ENCODE results near the gene IL18RAP.

The IL18RAP gene

DNA sequence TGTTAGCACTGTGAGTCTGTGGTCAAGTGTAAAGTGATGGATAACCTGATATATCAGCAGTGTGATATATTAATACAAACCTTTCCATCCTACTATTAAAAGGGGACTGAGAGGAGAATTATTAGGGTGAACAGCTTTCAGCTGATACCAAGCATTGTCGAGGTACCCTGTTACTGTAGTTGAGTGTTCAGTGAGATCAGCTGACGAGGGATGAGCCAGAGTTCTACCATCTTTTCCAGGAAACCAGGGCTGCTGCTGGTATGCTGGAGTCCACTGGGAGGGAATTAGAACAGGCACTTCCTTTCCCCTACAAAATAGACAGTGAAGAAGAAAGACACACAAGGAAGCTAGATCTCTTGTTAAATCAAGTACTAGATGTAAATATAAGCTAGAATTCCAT is 408 bp downstream of the IL18RAP start:
- DNase-seq (ENCODE audit: low read depth in 2 of 2): no peak

- DNase-seq (ENCODE audit: low read depth in 2 of 2): no peak
Observed at GRCh38 chr2:102424754-102425153, 1.8 kb downstream of the IL18RAP start.

DNA sequence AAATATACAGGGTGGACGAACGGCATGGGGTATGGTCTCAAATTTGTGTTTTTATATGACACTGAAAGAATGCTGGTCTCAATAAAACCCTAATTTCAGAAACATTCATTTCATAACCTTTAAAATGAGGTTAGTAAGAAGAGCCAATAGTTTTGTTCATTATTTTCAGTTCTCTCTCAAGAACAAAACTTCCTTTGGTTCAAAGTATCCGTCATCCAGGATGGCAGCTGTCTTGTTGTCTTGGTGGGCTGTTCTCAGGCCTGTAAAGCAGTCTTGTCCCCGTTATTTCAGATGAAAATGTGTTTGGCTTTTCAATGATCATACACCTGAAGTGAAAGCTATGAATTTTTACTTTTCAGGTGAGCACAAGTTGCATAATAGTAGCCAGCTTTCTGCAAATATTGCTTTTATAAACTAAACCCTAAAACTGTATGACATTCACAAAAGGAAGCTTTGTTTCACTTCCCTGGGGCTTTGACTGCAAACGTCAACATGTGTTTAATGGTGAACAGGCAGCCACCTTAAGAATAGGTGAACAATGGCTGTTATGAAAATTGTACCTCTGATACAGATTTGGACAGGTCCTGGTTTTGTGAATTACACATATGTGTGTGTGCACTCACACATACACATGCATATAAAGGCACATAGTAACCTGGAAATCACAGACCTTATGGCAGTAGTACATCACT is 2.6 kb downstream of the IL18RAP start:
- DNase-seq (ENCODE audit: low read depth in 2 of 2): no peak

- DNase-seq (ENCODE audit: low read depth in 2 of 2): no peak
Observed at GRCh38 chr2:102427249-102427648, 4.3 kb downstream of the IL18RAP start.

DNA sequence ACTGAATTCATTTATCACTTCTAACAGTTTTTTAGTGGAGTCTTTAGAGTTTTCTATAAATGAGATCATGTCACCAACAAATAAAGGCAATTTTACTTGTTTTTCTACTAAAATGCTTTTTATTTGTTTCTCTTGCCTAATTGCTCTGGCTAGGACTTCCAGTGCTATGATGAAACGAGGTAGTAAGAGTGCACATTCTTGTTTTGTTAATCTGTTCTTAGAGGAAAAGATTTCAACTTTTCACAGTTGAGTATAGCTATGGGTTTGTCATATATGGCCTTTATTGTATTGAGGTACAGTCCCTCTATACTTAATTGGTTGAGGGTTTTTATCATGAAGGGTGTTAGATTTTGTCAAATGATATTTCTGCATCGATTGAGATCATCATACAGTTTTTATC is 5.6 kb downstream of the IL18RAP start:
- DNase-seq (ENCODE audit: low read depth in 2 of 2): no peak

DNA sequence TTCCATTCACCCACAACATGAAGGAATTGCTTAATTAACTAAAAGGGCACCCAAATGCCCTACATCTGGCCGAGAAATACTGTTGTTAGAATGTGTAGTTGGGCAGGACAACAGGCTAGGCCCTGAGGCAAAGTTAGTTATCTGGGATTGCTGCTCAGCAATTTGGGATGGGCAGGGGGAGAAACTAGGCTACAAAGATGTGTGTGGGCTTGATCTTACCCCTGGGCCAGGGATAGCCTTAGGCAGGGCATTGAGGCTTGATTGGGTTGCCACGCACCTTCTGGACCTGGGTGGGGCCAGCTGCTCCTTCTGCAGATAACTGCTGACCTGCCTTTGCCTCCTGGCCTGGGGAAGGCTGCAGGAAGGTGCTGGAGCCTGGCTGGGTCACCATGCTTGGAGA is 9.4 kb downstream of the IL18RAP start:
- DNase-seq (ENCODE audit: low read depth in 2 of 2): no peak

- no peak for DNase-seq (ENCODE audit: low read depth in 2 of 2)
Observed at GRCh38 chr2:102433973-102434654, 11.2 kb downstream of the IL18RAP start.

DNA sequence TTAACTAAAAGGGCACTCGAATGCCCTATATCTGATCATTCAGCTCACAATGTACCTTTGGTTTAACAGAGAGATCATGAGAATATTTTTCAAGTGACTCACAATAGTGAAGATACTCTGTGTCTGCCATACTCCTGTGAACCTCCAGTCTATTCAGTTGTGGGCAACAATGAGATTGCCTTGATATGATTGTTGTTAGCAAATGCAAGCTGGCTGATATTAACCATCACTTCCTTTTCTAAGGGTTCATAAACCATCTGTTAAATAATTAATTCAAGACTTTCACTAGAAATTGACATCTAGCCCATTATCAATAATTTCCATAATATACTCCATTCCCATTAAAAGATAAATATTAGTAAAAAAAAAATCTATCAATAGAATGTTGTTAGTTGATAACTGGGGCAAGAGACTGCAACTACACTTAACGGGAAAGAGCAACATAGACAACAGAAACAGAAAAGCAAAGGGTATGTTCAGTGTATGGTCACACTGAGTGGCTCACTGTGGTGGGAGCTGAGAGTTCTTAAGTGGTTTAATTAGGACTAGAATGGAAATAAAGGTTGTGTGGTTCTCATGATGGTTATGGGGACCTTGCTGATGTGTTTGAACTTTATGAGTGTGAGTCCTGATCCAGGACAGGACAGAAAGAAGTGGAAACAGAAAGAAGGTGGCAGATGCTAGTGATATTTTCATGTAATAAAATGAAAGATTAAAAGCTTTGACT is 11.9 kb downstream of the IL18RAP start:
- DNase-seq (ENCODE audit: low read depth in 2 of 2): no peak

DNA sequence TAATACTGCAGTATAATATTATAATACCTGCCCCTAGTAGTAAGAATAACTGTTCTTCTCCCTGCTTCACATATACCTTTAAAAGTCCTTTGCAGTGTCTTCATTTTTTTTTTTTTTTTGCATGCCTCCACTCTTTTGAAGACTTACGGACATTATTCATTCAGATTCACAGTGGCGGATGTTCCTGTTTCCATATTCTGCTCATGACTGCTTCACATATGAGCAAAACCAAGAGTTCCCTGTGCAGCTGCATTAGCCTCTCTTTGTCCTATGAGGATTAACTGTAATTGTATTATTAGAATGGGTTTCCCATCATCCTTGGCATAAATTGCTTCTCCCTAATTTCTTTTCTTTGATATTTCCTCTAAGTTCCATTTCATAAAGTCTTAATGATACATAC is 12.8 kb downstream of the IL18RAP start:
- no peak for DNase-seq (ENCODE audit: low read depth in 2 of 2)

- DNase-seq (ENCODE audit: low read depth in 2 of 2): no peak
Observed at GRCh38 chr2:102436323-102436722, 13.4 kb downstream of the IL18RAP start.

DNA sequence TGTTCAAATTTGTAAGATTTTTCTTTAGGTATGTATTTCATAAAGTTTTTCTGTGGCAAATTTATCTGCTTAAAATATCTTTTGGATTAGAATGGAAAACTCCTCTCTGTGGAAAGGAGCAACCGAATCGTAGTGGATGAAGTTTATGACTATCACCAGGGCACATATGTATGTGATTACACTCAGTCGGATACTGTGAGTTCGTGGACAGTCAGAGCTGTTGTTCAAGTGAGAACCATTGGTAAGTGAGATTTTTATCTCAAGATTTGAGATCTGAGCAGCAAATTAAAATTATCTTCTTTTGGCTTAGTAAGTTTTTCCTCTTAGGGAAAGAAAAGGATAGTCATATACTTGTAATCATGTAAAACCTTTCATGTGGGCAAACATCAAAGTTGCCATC is 14.2 kb downstream of the IL18RAP start:
- DNase-seq (ENCODE audit: low read depth in 2 of 2): no peak

- no peak for DNase-seq (ENCODE audit: low read depth in 2 of 2)
Observed at GRCh38 chr2:102438111-102438510, 15.2 kb downstream of the IL18RAP start.

- no peak for DNase-seq (ENCODE audit: low read depth in 2 of 2)
Observed at GRCh38 chr2:102438578-102438977, 15.6 kb downstream of the IL18RAP start.

GRCh38 chr2:102439065-102439695 is 16.2 kb downstream of the IL18RAP start:
- no peak for DNase-seq (ENCODE audit: low read depth in 2 of 2)

GRCh38 chr2:102442967-102443828 is 20.2 kb downstream of the IL18RAP start:
- DNase-seq (ENCODE audit: low read depth in 2 of 2): peak in 1 of 2 donors; percentile 4

DNA sequence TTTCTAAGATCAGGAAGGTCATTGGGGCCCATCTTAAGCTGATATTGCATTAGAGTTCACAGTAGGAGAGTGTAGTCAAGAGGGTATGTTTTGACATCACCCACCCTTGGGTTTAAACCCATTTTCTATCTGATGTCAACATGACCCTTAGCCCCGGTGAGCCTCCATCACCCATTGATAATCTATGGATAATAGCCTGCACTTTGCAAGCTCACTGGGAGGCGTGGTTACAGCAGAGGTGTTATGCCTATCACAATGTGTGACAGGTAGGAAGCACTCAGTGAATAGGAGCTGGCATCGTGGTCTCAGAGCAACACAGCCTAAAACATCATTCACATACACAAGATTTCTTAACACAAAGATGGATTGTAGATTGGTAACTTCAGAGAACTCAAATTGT is 21.3 kb downstream of the IL18RAP start:
- no peak for DNase-seq (ENCODE audit: low read depth in 2 of 2)

DNA sequence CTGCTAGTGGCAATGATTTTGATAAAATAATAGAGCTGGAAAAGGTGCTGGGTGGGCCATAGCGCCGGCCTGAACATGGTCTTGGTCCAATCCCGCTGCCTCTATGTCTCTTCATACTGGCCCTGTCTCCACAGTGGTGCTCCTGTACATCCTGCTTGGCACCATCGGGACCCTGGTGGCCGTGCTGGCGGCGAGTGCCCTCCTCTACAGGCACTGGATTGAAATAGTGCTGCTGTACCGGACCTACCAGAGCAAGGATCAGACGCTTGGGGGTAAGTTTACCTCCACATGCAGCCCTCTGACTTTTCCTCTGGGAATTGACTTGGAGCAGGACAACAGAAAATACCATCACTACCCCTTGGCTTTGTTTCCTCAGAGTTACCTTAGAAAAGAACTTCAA is 24.0 kb downstream of the IL18RAP start:
- no peak for DNase-seq (ENCODE audit: low read depth in 2 of 2)

GRCh38 chr2:102449370-102449974 is 26.5 kb downstream of the IL18RAP start:
- peak; percentile 24 to 51 for DNase-seq (ENCODE audit: low read depth in 2 of 2)

DNA sequence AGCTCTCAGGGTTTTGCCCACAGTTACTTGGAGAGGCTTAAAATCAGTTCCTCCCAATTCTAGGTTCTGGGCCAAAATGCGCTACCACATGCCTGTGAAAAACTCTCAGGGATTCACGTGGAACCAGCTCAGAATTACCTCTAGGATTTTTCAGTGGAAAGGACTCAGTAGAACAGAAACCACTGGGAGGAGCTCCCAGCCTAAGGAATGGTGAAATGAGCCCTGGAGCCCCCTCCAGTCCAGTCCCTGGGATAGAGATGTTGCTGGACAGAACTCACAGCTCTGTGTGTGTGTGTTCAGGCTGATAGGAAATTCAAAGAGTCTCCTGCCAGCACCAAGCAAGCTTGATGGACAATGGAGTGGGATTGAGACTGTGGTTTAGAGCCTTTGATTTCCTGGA is 29.0 kb downstream of the IL18RAP start:
- DNase-seq (ENCODE audit: low read depth in 2 of 2): no peak

DNA sequence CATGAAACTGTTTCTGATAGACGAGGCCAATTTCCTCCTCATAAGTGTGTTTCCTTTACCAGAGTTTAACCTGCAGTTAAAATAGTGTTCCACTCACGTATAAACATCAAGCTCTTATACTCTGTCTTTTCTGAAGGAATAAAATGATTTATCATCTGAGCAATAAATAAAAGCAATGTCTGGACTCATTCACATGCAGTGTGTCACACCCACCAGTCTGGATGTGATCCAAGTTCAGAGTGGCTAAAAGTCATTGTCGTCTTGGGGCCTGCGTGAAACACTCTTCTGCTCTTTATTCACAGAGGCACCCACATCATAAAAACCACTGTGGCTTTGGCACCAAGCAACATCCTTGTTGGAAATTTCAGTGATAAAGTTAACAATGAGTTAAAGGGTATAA is 30.5 kb downstream of the IL18RAP start:
- DNase-seq (ENCODE audit: low read depth in 2 of 2): no peak

- no peak for DNase-seq (ENCODE audit: low read depth in 2 of 2)
Observed at GRCh38 chr2:102455061-102455670, 32.2 kb downstream of the IL18RAP start.

Measured in stimulated activated CD4-positive, alpha-beta T cell treated with anti-CD3 and anti-CD28 coated beads, Interleukin-1b, Interleukin-23, amount 100 ng/mL, for 1 hour (primary cell).